Measurements from ENCODE around the gene F3. TPM values are rescaled to one million over a fixed set of nuclear protein-coding genes. Genes with fewer than 3 reads are reported as not detected.

Gene F3
- polyA plus RNA-seq, 2 of the 4 experiments (the other 2 are of a cell fraction) = 3.2 to 4.4 TPM

- TF ChIP-seq RAD21 (conservative IDR thresholded peaks at IDR 0.05 in 1 of 2, IDR thresholded peaks at IDR 0.05 in 1 of 2) (no peak), ATOH8 (CRISPR knock-in tag; IDR thresholded peaks at IDR 0.05; ENCODE audit: low read depth) (no peak), ZSCAN20 (CRISPR knock-in tag; IDR thresholded peaks at IDR 0.05) (no peak)
These were observed 2.5 kb upstream of the F3 start (continued) for GRCh38 chr1:94543893-94544635.

- CTCF ChIA-PET = interaction anchor here (1.4 to 2.0 kb wide), 3 partner anchors 61 to 263 kb away, joined by 3 to 11 read pairs (median 7); no protein-coding TSS in a partner anchor
- no peak for FAIRE-seq
- POLR2A ChIA-PET = interaction anchor here (2.2 kb wide), 1 partner anchor 37 kb away, joined by 9 read pairs; no protein-coding TSS in a partner anchor
- no peaks in the 10 kb centered on the region for H3K9me3 ChIP-seq
- no peak overlapping the region; the same call in 2 of the 3 replicates for H3K4me3 ChIP-seq
- 13% methylated on average over 1 of the region's 1 CpG for WGBS (ENCODE audit: missing lambda C conversion rate)
- peaks cover 40% of the 10 kb centered on the region for H3K4me1 ChIP-seq
- peak overlapping the region; percentile 94 for H3K4me2 ChIP-seq
- ATAC-seq = no peak
- TF ChIP-seq KDM1A (IDR thresholded peaks at IDR 0.05; ENCODE audit: low read depth) = no peak
- TF ChIP-seq EHMT2 (IDR thresholded peaks at IDR 0.05; ENCODE audit: low read depth) = no peak
- no peak for TF ChIP-seq FOSL2 (IDR thresholded peaks at IDR 0.05)
- no peak for TF ChIP-seq FOSL2 (CRISPR knock-in tag; IDR thresholded peaks at IDR 0.05)
- TF ChIP-seq HDAC2 (IDR thresholded peaks at IDR 0.05) = no peak
- no peak for TF ChIP-seq RARB (CRISPR knock-in tag; IDR thresholded peaks at IDR 0.05)
- no peak for DNase-seq (ENCODE audit: low read depth in 1 of 2, low spot score in 1 of 2)
- peak overlapping the region; percentile 88 to 95; a peak in 3 of 6 replicates for H3K27ac ChIP-seq
These were observed 1.4 kb upstream of the F3 start for GRCh38 chr1:94543001-94543400.

- H3K9me3 ChIP-seq = no peaks in the 10 kb centered on the region
- peak; percentile 17 to 49 for ATAC-seq
- DNase-seq (ENCODE audit: low read depth in 1 of 2, low spot score in 1 of 2) = no peak
- TF ChIP-seq FOXS1 (CRISPR knock-in tag; IDR thresholded peaks at IDR 0.05) (no peak), BHLHE40 (IDR thresholded peaks at IDR 0.05; ENCODE audit: low read depth, low read length) (no peak), KDM1A (IDR thresholded peaks at IDR 0.05; ENCODE audit: low read depth) (no peak), HOXB13 (CRISPR knock-in tag; IDR thresholded peaks at IDR 0.05; ENCODE audit: low read depth) (no peak), PBX3 (IDR thresholded peaks at IDR 0.05) (no peak), NR3C1 (IDR thresholded peaks at IDR 0.05) (no peak), MAZ (IDR thresholded peaks at IDR 0.05; ENCODE audit: borderline replicate concordance, low read depth, low read length) (no peak), HOXB5 (CRISPR knock-in tag; IDR thresholded peaks at IDR 0.05) (no peak)
- H3K27ac ChIP-seq = peak overlapping the region; percentile 88 to 95
- ChIA-PET POLR2A (interaction anchor here (1.1 to 2.2 kb wide), 2 partner anchors 38 to 57 kb away, joined by 3 to 9 read pairs; no protein-coding TSS in a partner anchor), CTCF (interaction anchor here (0.7 to 2.0 kb wide), 7 partner anchors 11 to 263 kb away, joined by 3 to 11 read pairs (median 3); no protein-coding TSS in a partner anchor)
- FAIRE-seq = no peak
- H3K4me1 ChIP-seq = peaks cover 40% of the 10 kb centered on the region
- peak overlapping the region; percentile 94 for H3K4me2 ChIP-seq
- H3K4me3 ChIP-seq = peak overlapping the region; percentile 85
- 2% methylated on average over 11 of the region's 26 CpGs for WGBS (ENCODE audit: missing lambda C conversion rate)
These were observed 720 bp upstream of the F3 start for GRCh38 chr1:94542088-94542870.
